ENCODE data around the gene PACRG. TPM values are rescaled to one million over a fixed set of nuclear protein-coding genes. Genes with fewer than 3 reads are reported as not detected.

Gene PACRG
- total RNA-seq, 1 experiment from 2014 or later, result 0.59 TPM

GRCh38 chr6:163324688-163325389 is 597.1 kb downstream of the PACRG start:
- peak; percentile 87 for ATAC-seq
- no peaks in the 10 kb centered on the region for H3K27me3 ChIP-seq (ENCODE audit: control insufficient read depth, insufficient read depth, low read length)
- H3K4me3 ChIP-seq (ENCODE audit: low read depth in 2 of 2, low read length in 2 of 2), result peak overlapping the region in 1 of 2 experiments; percentile 35; a peak in 2 of 4 replicates
- in situ Hi-C loops (cut with HindIII; ENCODE audit: low pct_unique_long_range_greater_than_20kb, low sequenced_read_pairs) (no loop called here), intact Hi-C loops (cut with micrococcal nuclease; ENCODE audit: unreplicated experiment) (loop anchor here (2.0 to 10.0 kb wide), 2 partner anchors 92 to 140 kb away; no protein-coding TSS in a partner anchor)
- H3K4me1 ChIP-seq (ENCODE audit: control insufficient read depth, insufficient read depth, low read length), result peaks cover 40% of the 10 kb centered on the region
- ChIA-PET CTCF (no interaction called here), POLR2A (no interaction called here)
- no peak for DNase-seq (ENCODE audit: low read depth, low spot score)
- H3K27ac ChIP-seq (ENCODE audit: low read length), result peak overlapping the region; percentile 87
- TF ChIP-seq CTCF (IDR thresholded peaks at IDR 0.05), result no peak
- 0 out of 2 replicates have a peak, but pooled peaks have one; percentile 24 for TF ChIP-seq POLR2AphosphoS5 (IDR thresholded peaks at IDR 0.05; ENCODE audit: low read depth, low read length)
- peak; percentile 22; the same call in 1 of the 2 replicates for TF ChIP-seq TCF7L2 (IDR thresholded peaks at IDR 0.05; ENCODE audit: low read depth, low read length)
- TF ChIP-seq REST (IDR thresholded peaks at IDR 0.05; ENCODE audit: insufficient read depth in 1 of 2, low read depth in 2 of 2, low read length in 1 of 2), result no peak; a peak in 1 of 4 replicates
- TF ChIP-seq SIN3A (IDR thresholded peaks at IDR 0.05; ENCODE audit: borderline replicate concordance, insufficient read depth, low read depth, low read length), result no peak
- no peaks in the 10 kb centered on the region for H3K9me3 ChIP-seq (ENCODE audit: control insufficient read depth, insufficient read depth, low read depth, low read length)
- no TSS peak for BruUV-seq (replicated peaks)
- H3K36me3 ChIP-seq (ENCODE audit: control insufficient read depth, insufficient read depth, low read length), result no peaks in the 10 kb centered on the region

- DNase-seq (ENCODE audit: low read depth, low spot score) (no peak), ATAC-seq (peak; percentile 18)
- in situ Hi-C loops (cut with HindIII; ENCODE audit: low pct_unique_long_range_greater_than_20kb, low sequenced_read_pairs), result no loop called here
- CTCF ChIA-PET, result no interaction called here
- no peak for TF ChIP-seq CTCF (IDR thresholded peaks at IDR 0.05)
- H3K4me3 ChIP-seq (ENCODE audit: low read depth in 2 of 2, low read length in 2 of 2), result no peak overlapping the region; a peak in 1 of 4 replicates
- no peaks in the 10 kb centered on the region for H3K9me3 ChIP-seq (ENCODE audit: control insufficient read depth, insufficient read depth, low read depth, low read length)
- BruUV-seq (replicated peaks), result no TSS peak
- no peaks in the 10 kb centered on the region for H3K27me3 ChIP-seq (ENCODE audit: control insufficient read depth, insufficient read depth, low read length)
- H3K4me1 ChIP-seq (ENCODE audit: control insufficient read depth, insufficient read depth, low read length), result peaks cover 41% of the 10 kb centered on the region
- no peaks in the 10 kb centered on the region for H3K36me3 ChIP-seq (ENCODE audit: control insufficient read depth, insufficient read depth, low read length)
- peak overlapping the region; percentile 87 for H3K27ac ChIP-seq (ENCODE audit: low read length)
- POLR2A ChIA-PET, result no interaction called here
- intact Hi-C loops (cut with micrococcal nuclease; ENCODE audit: unreplicated experiment), result loop anchor here (2.0 to 10.0 kb wide), 2 partner anchors 91 to 141 kb away; no protein-coding TSS in a partner anchor
These were observed 597.6 kb downstream of the PACRG start for GRCh38 chr6:163325390-163325784.
